ENCODE measurements around the gene DAB2. TPM values are rescaled to one million over a fixed set of nuclear protein-coding genes. Genes with fewer than 3 reads are reported as not detected.

Gene DAB2
- total RNA-seq, result 1 to 10 TPM; 4.0 to 8.5 TPM

DNA sequence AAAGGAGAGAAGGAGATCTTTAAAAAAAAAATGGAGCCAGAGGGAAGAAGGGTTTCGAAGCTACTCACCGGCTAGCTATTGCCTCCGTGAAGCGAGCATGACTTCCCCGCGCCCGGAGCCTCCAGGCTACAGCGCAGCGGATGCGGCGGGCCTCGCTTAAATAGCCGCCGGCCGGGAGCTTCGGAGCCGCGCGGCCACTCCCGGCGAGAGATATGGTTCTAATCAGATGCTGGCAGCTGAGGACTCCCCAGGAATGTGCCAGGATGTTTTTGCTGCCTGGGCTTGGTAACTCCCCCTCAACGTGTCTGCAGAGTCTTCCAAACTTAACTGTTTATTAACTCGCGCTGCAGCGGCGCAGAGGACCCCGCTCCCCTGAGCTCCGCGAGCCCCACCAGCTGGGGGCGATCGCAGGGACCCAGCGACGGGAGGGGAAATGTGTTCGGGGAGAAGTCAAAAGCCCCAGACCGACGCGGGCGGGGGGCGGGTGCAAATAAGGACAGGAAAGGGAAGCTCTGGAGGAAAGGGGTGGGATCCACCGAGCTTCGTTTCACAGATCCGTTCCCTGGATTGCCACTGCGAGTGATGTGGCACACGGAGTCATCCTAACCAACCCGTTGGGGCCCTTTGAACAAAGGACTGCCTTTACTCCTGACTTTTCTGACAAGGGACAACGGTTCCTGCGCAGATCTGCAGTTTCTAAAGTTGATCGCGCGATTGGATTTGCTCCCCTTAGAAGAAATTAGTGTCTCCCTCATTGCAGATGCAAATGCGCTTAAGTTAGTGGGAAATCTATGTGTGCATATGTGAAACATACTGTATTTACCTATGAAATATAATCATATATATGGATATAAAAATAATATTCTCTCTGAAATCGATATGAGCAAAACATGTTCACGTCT, at the start of gene DAB2:
Gene DAB2, minus strand, starts transcription at position 245 of the 902 bp plus-strand sequence. CDS start 30,660 bp downstream, outside the sequence.
- H3K4me3 Mint-ChIP-seq, result peak within 1 kb of the TSS; percentile 88
- peaks cover 15 to 21% of the 10 kb centered on the region in 2 donors for H3K4me1 Mint-ChIP-seq (ENCODE audit: low read depth in 2 of 2)
- no peaks in the 10 kb centered on the region for H3K9me3 Mint-ChIP-seq
- no peaks in the 10 kb centered on the region for H3K36me3 Mint-ChIP-seq
- peak; percentile 79 for DNase-seq (ENCODE audit: low spot score)
- ATAC-seq, result peak; percentile 90 to 92
- H3K27me3 Mint-ChIP-seq, result peaks cover 0 to 9% of the 10 kb centered on the region in 2 donors
- H3K27ac Mint-ChIP-seq, result peak within 1 kb of the TSS; percentile 54 to 88

DNA sequence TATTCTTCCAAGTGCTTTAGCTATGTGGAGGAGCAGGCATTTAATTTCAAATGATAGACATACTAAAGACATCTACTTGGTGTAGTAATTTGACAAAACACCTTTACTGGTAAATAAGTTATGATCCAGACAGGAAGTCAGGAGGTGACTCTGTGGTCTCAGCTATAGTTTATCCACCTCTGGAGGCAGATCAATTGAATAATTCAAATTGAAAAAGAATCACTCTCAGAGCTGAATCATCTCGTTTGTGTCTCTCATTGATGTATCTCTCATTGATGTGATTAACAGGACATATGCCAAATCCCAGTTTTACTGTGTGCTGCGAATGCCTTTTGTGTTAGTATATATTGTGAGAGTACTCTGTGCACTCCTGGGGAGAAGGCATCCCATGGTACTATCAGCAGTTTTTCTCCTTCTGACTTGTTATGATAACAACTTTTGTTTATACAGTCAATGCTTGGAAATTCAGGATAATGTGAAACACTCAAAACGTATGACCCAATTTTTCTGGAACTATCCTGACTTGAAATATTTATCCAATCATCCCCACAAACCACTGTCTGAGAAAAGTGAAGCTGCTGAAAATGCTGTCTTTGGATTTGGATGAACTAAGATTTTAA, 48.5 kb upstream of the DAB2 start:
- H3K9me3 Mint-ChIP-seq, result no peaks in the 10 kb centered on the region
- peaks cover 4 to 7% of the 10 kb centered on the region in 2 donors for H3K27me3 Mint-ChIP-seq
- no peaks in the 10 kb centered on the region for H3K4me1 Mint-ChIP-seq (ENCODE audit: low read depth in 2 of 2)
- no peaks in the 10 kb centered on the region for H3K36me3 Mint-ChIP-seq
- no peak for DNase-seq (ENCODE audit: low spot score)
- no peak overlapping the region for H3K4me3 Mint-ChIP-seq
- ATAC-seq, result no peak
- H3K27ac Mint-ChIP-seq, result no peak overlapping the region

DNA sequence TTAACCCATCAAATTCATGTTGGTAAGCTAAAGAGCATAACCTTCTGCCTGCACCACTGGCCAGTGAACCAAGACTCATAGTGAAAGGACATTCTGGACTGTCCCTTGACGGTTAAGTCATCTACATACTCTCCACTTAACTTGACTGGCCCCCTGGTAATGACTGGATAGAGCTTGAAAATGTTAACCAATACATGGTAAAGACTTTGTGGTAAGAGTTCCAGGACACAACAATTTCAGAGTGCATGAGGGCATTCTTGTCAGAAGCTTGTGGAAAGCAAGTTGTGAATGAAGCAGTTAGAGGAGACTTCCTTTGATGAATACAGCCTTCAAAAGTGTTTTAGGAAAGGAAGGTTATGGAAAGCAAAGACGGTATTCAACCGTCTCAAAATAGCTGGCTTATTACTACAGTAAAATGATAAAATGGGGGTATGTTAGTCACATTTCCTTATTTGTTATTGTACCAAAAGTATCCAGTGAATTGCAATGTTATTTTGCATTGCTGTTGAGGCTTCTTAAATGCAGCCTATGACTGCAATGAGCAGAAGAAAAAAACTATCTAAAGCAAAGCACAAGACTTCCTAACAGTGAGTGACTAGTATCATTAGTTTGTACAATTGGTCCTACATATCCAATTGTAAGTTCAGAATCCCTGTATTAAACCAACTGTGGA, 47.2 kb upstream of the DAB2 start:
- H3K4me3 Mint-ChIP-seq, result no peak overlapping the region
- H3K4me1 Mint-ChIP-seq (ENCODE audit: low read depth in 2 of 2), result peaks cover 0 to under 1% of the 10 kb centered on the region in 2 donors
- peaks cover 4 to 7% of the 10 kb centered on the region in 2 donors for H3K27me3 Mint-ChIP-seq
- ATAC-seq (no peak), DNase-seq (ENCODE audit: low spot score) (no peak)
- no peak overlapping the region for H3K27ac Mint-ChIP-seq
- no peaks in the 10 kb centered on the region for H3K36me3 Mint-ChIP-seq
- no peaks in the 10 kb centered on the region for H3K9me3 Mint-ChIP-seq

DNA sequence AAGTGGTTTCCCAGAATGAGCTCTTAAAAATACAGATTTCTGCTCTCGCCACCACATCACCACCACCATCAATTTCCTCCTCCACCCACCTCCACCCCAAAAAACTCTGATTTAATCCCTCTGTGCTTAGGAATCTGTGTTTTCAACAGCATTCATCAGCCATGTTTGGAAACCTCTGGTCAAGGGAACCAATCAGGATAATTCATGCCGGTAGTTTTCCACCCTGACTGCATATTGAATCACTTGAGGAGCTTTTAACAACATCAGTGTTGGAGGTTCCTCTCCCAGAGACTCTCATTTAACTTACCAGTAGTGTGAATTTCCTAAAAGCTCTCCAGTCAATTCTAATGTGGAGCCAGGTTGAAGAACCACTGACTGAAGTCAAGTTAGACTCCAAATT, 46.0 kb upstream of the DAB2 start:
- H3K9me3 Mint-ChIP-seq, result no peaks in the 10 kb centered on the region
- no peak overlapping the region for H3K4me3 Mint-ChIP-seq
- H3K27ac Mint-ChIP-seq, result no peak overlapping the region
- no peak for ATAC-seq
- peaks cover 4 to 7% of the 10 kb centered on the region in 2 donors for H3K27me3 Mint-ChIP-seq
- peaks cover 0 to 7% of the 10 kb centered on the region in 2 donors for H3K4me1 Mint-ChIP-seq (ENCODE audit: low read depth in 2 of 2)
- no peak for DNase-seq (ENCODE audit: low spot score)
- H3K36me3 Mint-ChIP-seq, result no peaks in the 10 kb centered on the region

DNA sequence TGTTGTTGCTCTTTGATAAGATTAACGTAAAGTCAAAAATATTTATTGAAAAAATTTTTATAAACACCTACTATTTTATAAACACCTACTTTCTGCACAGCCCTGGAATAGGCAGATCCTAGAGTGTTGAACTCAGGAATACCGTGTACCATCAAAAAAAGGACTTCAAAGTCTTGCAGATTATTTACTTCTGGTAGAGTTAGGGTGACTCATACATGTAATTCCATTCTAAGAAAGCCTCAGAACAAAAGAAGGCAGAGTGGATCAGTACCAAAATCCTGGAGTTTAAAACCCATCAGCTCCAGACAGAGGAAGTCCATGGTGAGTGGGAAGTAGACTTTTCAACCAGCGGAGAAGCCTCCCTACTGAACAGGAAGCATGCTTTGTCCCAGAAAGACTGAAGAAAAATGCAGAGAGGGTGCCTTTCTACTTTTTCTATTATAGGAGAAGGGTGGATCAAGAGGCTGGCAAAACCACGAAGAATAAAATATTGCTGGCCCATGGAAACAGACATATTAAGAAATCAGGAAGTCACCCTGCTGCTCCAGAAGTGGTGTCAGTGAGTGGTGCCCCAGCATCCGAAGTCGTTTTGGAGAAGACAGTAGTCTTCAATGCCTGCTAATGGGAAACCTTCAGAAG, 45.1 kb upstream of the DAB2 start:
- Mint-ChIP-seq H3K36me3 (no peaks in the 10 kb centered on the region), H3K27ac (no peak overlapping the region), H3K4me3 (no peak overlapping the region), H3K4me1 (ENCODE audit: low read depth in 2 of 2) (peaks cover 0 to 7% of the 10 kb centered on the region in 2 donors), H3K9me3 (no peaks in the 10 kb centered on the region), H3K27me3 (peaks cover 4 to 7% of the 10 kb centered on the region in 2 donors)
- ATAC-seq (no peak), DNase-seq (ENCODE audit: low spot score) (no peak)

DNA sequence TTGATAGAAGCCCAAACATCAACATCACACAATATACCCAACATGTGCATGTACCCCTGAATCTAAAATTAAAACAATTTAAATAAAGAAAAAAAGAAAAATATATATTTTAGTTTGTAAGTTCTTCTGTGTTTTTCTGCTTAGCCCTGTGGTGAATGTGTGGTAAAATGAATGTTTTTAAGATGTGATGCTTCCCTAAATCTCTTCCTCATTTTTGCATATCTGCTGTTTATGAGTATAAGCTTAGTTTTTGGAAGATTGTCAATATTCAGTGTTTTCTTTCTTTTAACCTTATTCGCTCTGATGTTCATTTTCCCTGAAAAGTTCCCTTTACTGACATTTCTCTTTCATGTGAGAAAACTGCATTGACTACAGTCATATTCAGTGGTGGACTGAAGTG, 44.4 kb upstream of the DAB2 start:
- no peak for ATAC-seq
- peaks cover 0 to under 1% of the 10 kb centered on the region in 2 donors for H3K27me3 Mint-ChIP-seq
- no peak for DNase-seq (ENCODE audit: low spot score)

DNA sequence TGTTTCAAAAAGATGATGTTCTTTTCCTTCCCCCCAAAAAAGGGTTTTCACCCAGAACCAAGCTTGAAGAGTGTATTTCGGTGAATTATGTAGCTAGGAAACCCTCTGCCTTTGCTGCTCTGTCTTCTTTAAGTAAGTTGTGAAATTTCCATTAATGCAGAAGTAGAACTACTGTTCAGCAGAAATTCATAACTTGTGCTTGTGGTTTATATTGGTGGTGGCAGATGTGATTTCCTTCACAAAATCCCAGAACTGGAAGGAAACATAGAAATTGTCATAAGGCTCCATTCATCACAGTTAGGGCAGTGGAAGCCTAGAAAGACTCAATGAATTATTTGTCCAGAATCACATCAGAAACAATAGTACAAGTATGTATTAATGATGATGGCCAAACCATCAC, 42.1 kb upstream of the DAB2 start:
- Mint-ChIP-seq H3K4me3 (no peak overlapping the region), H3K27ac (no peak overlapping the region), H3K36me3 (no peaks in the 10 kb centered on the region), H3K9me3 (no peaks in the 10 kb centered on the region), H3K4me1 (ENCODE audit: low read depth in 2 of 2) (peaks cover 18 to 26% of the 10 kb centered on the region in 2 donors), H3K27me3 (no peaks in the 10 kb centered on the region)
- DNase-seq (ENCODE audit: low spot score) (no peak), ATAC-seq (no peak)

More for the DNA sequence above, 44.4 kb upstream of the DAB2 start:
- Mint-ChIP-seq H3K27ac (no peak overlapping the region), H3K9me3 (no peaks in the 10 kb centered on the region), H3K4me3 (no peak overlapping the region), H3K36me3 (no peaks in the 10 kb centered on the region), H3K4me1 (ENCODE audit: low read depth in 2 of 2) (peaks cover 0 to 11% of the 10 kb centered on the region in 2 donors)

DNA sequence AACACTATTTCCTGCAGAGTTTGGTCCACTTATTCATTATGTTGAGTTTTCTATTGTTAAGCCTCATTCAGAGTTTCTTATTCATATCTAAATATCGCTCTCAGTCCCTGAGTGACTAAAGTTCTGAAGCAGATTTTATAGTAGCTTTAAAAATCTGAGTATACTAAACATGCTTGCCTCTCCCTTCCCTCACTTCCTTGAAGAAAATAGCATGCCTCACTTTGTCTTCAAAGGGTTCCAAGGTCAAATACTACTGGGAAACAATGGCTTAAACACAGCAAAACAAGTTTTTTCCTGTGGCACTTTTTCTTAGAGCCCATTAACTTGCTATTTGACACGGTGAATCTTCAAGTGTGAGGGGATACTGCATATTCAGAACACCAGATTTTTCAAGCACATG, 41.1 kb upstream of the DAB2 start:
- no peak overlapping the region for H3K4me3 Mint-ChIP-seq
- H3K27me3 Mint-ChIP-seq, result no peaks in the 10 kb centered on the region
- no peak overlapping the region for H3K27ac Mint-ChIP-seq
- H3K36me3 Mint-ChIP-seq, result no peaks in the 10 kb centered on the region
- peaks cover 25 to 32% of the 10 kb centered on the region in 2 donors for H3K4me1 Mint-ChIP-seq (ENCODE audit: low read depth in 2 of 2)
- ATAC-seq (no peak), DNase-seq (ENCODE audit: low spot score) (no peak)
- no peaks in the 10 kb centered on the region for H3K9me3 Mint-ChIP-seq

DNA sequence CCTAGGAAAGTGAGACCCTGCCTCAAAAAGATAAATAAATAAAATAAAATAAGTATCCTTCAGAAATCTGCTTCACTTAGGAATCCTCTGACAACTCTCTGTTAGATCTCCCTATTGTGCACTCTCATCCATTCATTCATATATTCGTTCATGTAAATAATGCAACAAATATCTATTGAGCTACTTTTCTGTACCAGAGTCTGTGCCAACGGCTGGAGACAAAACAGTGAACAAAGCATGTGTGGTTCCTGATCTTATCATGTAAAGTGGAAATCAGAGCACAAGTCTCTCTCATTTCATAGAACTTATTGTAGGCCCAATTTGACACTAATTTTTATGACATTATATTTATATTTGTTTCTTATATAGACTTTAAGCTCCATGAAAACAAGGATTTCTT, 40.3 kb upstream of the DAB2 start:
- no peak for DNase-seq (ENCODE audit: low spot score)
- H3K9me3 Mint-ChIP-seq, result no peaks in the 10 kb centered on the region
- H3K27me3 Mint-ChIP-seq, result no peaks in the 10 kb centered on the region
- peaks cover 30 to 35% of the 10 kb centered on the region in 2 donors for H3K4me1 Mint-ChIP-seq (ENCODE audit: low read depth in 2 of 2)
- no peak overlapping the region for H3K27ac Mint-ChIP-seq
- no peak overlapping the region for H3K4me3 Mint-ChIP-seq
- no peaks in the 10 kb centered on the region for H3K36me3 Mint-ChIP-seq
- ATAC-seq, result no peak

DNA sequence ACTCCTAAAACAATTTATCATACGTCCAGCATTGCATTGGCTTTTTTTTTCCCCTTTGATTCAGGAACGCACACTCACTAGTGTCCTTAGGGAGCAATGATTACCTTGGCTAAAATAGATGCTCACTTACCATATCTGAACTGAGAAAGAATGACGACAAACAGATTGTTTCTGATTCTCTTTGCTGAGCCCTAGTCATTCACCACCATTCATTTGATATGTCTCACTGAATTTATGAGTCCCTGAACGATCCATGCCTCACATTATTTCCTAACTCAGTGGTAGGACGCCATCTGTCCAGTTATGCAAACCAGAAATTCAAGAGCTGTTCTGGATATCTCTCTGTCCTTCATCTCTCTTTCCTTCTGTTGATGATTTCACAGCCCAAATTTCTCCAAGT, 39.3 kb upstream of the DAB2 start:
- no peaks in the 10 kb centered on the region for H3K36me3 Mint-ChIP-seq
- H3K27me3 Mint-ChIP-seq, result no peaks in the 10 kb centered on the region
- H3K27ac Mint-ChIP-seq, result peak overlapping the region in 1 of 2 donors; percentile 9
- no peak for ATAC-seq
- no peak for DNase-seq (ENCODE audit: low spot score)
- H3K9me3 Mint-ChIP-seq, result no peaks in the 10 kb centered on the region
- H3K4me3 Mint-ChIP-seq, result no peak overlapping the region
- H3K4me1 Mint-ChIP-seq (ENCODE audit: low read depth in 2 of 2), result peaks cover 32 to 36% of the 10 kb centered on the region in 2 donors

DNA sequence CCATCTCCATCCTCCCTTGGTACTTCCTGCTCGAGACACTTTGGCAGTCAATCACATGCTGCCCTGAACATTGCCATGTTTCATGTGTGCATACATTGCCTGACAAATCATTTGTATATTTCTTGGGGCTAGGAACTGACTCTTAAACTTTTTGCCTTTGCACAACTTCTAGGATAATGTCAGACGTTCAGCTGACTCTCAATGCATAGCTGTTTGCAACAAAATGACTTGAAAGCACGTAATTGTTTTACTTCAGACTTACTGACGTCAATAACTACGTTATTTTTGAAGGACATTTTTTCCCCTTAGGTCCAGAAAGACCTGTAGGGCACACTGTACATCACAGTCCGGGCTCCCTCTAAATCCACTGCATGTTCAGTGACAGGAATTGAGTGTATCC, 37.4 kb upstream of the DAB2 start:
- no peak overlapping the region for H3K4me3 Mint-ChIP-seq

DNA sequence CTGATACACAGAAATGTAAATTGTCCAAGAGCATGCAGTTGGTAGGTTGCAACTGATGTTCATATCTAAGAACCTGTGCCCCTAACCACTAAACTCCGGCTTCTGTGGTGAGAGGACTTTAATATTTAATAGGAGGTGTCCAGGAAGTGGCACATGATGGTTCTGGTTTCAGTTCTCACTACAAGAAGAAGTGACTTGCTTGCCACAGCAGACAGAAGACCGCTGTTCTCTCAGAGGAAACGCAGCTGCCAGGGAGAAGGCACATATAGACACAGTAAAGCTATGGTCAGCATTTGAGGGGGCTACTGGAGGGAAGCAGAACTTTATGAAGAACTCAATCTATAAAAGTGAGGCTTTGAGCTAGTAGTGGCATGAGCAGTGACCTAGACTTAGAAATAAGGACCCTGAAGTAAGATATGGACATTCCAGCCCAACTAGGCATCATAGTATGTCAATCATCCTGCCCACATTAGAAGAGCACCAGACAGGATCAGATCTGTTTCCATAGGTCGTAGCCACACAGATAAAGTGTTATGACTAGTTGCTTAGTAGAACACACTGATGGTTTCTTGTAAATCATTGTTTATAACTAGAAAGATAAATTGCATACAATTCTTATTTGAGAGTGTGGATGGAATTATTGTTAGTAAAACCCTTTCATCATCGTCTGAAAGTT, 36.4 kb upstream of the DAB2 start:
- H3K27ac Mint-ChIP-seq, result peak overlapping the region; percentile 11 to 12
- H3K4me1 Mint-ChIP-seq (ENCODE audit: low read depth in 2 of 2), result peaks cover 33 to 39% of the 10 kb centered on the region in 2 donors
- peaks cover 3 to 8% of the 10 kb centered on the region in 2 donors for H3K27me3 Mint-ChIP-seq
- ATAC-seq (peak; percentile 70 to 75), DNase-seq (ENCODE audit: low spot score) (no peak)
- H3K4me3 Mint-ChIP-seq, result peak overlapping the region; percentile 41
- H3K9me3 Mint-ChIP-seq, result no peaks in the 10 kb centered on the region
- no peaks in the 10 kb centered on the region for H3K36me3 Mint-ChIP-seq

More for the DNA sequence above, 37.4 kb upstream of the DAB2 start:
- no peaks in the 10 kb centered on the region for H3K9me3 Mint-ChIP-seq
- H3K27me3 Mint-ChIP-seq, result peaks cover 0 to 3% of the 10 kb centered on the region in 2 donors
- H3K36me3 Mint-ChIP-seq, result no peaks in the 10 kb centered on the region
- peak overlapping the region; percentile 16 to 24 for H3K27ac Mint-ChIP-seq
- DNase-seq (ENCODE audit: low spot score), result no peak
- peaks cover 39 to 40% of the 10 kb centered on the region in 2 donors for H3K4me1 Mint-ChIP-seq (ENCODE audit: low read depth in 2 of 2)
- no peak for ATAC-seq

DNA sequence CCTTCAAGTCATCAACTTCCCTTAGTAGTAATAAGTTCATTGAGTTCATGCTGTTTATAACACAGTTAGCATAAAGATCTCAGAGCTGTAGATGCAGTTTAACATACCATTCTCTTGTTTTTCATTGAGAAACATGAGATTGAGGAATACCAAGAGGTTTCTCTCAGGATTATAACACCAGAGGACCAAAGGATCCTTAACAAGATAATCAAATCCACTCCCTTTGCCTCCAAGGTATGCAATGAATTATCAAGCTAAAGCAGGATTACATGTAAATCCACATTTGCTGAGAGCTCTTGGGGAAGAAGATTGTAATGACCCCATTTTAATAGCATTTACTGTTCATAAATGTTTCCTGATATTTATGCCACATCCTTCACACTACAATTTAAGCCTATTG, 35.1 kb upstream of the DAB2 start:
- no peak overlapping the region for H3K27ac Mint-ChIP-seq
- no peaks in the 10 kb centered on the region for H3K9me3 Mint-ChIP-seq
- peaks cover 8 to 15% of the 10 kb centered on the region in 2 donors for H3K27me3 Mint-ChIP-seq
- ATAC-seq (no peak), DNase-seq (ENCODE audit: low spot score) (no peak)
- H3K4me3 Mint-ChIP-seq, result no peak overlapping the region
- H3K36me3 Mint-ChIP-seq, result no peaks in the 10 kb centered on the region
- H3K4me1 Mint-ChIP-seq (ENCODE audit: low read depth in 2 of 2), result peaks cover 33 to 39% of the 10 kb centered on the region in 2 donors
